Panc1 (cell line): ENCODE measurements around the gene ZNF554.
A peak's percentile ranks its signal among the peaks of the same experiment; 100 is the strongest.

Source experiments
- CTCF ChIP-seq: fragments of 450-650 bp; IDR thresholded peaks from 2 replicates; pipeline ENCODE4 v1.5.1; 2017; ENCODE audit warnings: mild to moderate bottlenecking
- POLR2AphosphoS5 ChIP-seq: IDR thresholded peaks from 2 replicates; pipeline ENCODE4 v1.6.1; 2012; ENCODE audit warnings: mild to moderate bottlenecking, low read depth, low read length, moderate library complexity
- TCF7L2 ChIP-seq: IDR thresholded peaks from 2 replicates; pipeline ENCODE4 v1.6.1; 2011; ENCODE audit warnings: mild to moderate bottlenecking, low read depth, low read length, inconsistent platforms

- TF ChIP-seq POLR2AphosphoS5 (no peak; the same call in 1 of the 2 replicates), CTCF (peak; percentile 95), TCF7L2 (no peak)
Observed at GRCh38 chr19:2819540-2820111, at the start of gene ZNF554.
